NCI-H1105 (cell line): ENCODE results near the gene FGFR2.
"Not testable (repeated sequence)": the region's sequence is repeated elsewhere in the genome, so short reads cannot be mapped to it uniquely, and the experiment has no call there.

Experiments used
- DNase-seq: peaks from one replicate; lab custom pipeline; 2025; lab: John Stamatoyannopoulos, UW

Gene FGFR2

DNA sequence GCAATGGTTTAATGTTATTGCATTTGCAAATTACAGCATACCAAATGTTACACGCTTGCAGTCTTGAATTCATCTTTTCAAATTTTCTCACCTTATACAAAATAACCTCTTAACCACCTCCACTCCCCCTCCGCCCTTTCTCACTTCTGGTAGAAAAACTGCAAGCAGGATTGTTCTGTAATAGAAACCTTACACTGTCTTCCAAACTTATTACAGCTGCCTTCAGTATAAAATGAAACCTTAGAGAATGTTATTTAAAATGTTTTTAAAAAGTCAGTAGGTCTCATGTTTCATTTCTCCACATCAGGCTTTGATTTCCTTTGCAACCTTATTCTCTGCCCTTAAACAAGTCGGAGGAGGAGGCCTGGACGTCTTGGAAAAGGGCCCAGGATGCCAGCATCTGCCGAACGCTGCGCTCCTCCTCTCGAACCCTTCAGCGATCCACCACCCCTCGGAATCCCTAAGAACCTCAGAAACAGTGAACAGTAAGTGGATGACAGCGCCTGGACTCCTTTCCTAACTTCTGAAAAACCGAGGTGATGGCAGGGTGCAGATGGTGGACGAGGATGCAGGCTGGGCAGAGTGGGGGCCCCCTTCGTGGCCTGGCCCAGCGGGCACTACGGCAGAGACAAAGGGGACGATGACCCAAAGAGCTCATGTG, 74.0 kb downstream of the FGFR2 start:
- DNase-seq, result no peak

- DNase-seq, result no peak
Observed at GRCh38 chr10:121522831-121523230, 75.4 kb downstream of the FGFR2 start.

- no peak for DNase-seq
Observed at GRCh38 chr10:121521794-121522556, 76.3 kb downstream of the FGFR2 start.

DNA sequence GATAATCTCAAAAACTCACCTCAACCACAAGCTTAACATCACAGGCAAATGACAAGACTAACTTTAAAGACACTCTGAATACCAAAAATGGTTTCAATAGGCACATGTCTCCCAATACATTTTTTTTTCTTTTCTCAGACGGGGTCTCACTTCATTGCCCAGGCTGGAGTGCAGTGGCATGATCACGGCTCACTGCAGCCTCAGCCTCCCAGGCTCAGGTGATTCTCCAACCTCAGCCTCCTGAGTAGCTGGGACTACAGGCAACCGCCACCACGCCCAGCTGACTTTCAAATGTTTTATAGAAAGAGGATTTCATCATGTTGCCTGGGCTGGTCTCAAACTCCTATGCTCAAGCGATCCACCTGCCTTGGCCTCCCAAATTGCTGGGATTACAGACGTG, 77.7 kb downstream of the FGFR2 start:
- DNase-seq, result not testable (repeated sequence)

DNA sequence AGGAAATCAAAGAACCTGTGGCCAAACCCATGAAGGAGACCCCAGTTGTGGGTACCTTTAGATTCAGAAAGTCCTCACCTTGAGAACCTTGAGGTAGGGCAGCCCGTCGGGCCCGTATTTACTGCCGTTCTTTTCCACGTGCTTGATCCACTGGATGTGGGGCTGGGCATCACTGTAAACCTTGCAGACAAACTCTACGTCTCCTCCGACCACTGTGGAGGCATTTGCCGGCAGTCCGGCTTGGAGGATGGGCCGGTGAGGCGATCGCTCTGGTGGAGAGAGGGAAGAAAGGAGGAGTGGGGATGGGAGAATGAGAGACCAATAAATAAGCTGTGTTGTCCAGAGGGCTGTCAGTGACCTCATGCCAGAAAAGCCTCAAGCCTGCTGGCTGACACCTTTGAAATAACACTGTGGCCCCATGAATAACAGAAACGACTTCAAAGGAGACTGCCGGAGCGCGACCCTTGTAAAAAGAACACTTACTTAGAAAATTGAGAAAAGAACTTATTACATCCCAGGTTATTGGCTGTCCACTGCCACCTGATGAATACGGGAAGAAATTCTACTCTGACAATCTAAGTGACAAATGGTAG, 78.2 kb downstream of the FGFR2 start:
- no peak for DNase-seq

DNA sequence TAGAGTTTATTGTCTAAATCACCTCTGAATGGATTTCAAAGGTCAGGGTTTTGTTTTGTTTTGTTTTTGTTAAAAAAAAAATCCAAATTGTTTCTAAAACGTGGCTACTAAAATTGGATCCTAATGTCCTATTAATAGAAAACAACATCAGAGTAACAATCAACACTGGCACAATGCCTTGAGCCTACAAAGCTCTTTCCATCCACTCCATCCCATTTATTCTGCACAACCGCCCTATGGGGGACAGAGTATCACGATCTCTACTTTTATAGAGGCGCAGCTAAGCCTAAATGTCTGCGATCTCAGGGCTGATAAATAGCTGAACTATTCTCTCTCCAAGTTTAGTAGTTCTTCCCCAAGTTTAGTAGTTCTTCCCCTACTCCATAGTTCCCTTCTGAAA, 78.8 kb downstream of the FGFR2 start:
- no peak for DNase-seq

GRCh38 chr10:121518333-121518732, 79.9 kb downstream of the FGFR2 start:
- DNase-seq, result no peak

GRCh38 chr10:121516093-121516865, 82.0 kb downstream of the FGFR2 start:
- DNase-seq, result no peak

GRCh38 chr10:121514141-121514865, 83.9 kb downstream of the FGFR2 start:
- DNase-seq, result no peak

DNA sequence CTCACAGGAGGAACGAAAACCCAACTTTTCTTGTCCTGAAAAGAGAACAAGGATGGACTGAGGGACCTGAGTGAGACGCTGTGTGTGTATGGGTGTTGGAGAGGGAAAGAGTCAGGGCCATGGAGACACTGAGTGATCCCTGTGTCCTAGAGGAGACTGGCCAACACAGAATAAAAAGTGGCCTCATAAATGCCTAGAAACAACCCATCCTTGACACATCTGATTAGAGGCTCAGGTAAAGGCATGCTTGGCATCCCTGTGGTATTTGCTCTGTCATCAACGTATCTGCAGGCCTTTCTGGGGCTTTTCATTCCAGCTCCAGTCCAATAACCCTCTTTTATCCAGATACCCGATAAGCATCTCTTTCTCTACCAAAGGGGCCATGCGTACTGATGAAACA, 86.3 kb downstream of the FGFR2 start:
- DNase-seq, result no peak

DNA sequence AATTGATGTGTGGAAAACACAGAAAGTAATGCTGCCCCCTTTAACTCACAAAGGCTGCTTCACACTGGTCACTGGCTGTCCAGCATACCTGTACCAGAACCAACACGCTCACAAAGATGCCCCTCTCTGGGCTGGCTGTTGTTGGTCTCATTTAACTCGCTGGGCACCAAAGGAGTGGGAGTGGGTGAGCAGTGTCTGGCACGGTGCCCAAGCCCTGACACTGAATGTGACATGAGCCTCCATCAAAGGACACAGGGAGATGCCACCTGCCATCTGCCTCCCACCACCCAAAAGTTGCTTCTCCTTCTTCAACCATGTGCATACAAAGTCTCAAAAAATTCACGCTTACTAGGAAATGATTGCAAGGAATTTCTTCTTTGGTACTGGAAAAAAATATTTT, 86.8 kb downstream of the FGFR2 start:
- no peak for DNase-seq

GRCh38 chr10:121510201-121510771, 88.0 kb downstream of the FGFR2 start:
- no peak for DNase-seq

GRCh38 chr10:121509796-121510195, 88.4 kb downstream of the FGFR2 start:
- DNase-seq, result no peak

DNA sequence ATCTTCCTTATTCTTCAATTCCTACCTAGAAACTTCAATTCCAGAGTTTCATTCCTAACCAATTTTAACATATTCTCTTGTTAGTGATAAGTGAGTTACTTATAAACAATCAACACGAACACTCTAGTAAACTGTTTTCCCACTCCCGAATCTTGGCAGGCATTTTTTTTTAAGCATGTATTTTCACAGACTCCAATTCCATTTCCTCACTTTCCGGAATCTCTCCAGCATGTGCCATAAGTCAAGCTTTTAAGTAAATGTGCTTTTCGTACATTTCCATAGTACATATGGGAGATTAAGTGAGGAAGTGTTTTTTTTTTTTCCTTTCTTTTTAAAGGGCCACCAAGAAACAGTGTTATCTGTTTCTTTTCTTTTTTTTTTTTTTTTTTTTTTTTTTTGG, 89.1 kb downstream of the FGFR2 start:
- DNase-seq, result no peak

DNA sequence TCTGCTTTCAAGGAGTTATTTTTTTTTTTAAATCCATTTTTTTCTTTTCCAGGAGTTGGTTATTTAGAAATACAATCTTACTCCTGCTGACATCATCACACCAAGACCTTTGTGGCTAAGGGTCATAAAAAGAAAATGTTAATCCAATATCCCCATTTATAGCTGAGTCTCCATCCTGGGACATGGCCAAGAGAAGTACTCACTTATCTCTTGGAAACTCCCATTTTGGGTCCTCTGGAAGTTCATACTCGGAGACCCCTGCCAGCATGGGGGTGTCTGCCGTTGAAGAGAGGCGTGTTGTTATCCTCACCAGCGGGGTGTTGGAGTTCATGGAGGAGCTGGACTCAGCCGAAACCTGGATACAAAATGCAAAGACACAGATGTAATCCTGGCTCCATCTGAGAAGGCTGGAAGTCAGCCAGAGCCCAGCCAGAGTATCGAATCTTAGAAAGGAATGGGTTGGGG, 94.6 kb downstream of the FGFR2 start:
- DNase-seq, result no peak

DNA sequence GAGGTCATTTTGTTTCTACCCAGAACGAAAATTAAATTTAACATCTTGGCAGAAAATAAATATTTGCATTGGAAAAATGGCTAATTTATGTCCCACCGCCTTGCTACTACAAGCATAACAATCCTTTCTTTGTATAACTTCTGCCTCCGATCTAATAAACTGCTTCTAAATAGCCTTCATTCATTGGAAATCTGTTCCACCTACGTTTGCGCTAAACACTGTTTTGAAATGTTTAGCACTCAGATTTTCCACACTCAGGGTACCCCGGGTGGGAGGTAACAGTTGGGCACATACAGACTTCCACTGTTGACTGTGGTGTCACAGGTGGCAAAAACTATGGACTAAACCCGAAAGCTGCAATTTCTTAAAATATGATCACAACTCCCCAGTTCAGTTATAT, 96.4 kb downstream of the FGFR2 start:
- no peak for DNase-seq

- no peak for DNase-seq
Observed at GRCh38 chr10:121500701-121501332, 97.4 kb downstream of the FGFR2 start.

- DNase-seq, result peak; percentile 61
Observed at GRCh38 chr10:121497513-121498470, 100.5 kb downstream of the FGFR2 start.

DNA sequence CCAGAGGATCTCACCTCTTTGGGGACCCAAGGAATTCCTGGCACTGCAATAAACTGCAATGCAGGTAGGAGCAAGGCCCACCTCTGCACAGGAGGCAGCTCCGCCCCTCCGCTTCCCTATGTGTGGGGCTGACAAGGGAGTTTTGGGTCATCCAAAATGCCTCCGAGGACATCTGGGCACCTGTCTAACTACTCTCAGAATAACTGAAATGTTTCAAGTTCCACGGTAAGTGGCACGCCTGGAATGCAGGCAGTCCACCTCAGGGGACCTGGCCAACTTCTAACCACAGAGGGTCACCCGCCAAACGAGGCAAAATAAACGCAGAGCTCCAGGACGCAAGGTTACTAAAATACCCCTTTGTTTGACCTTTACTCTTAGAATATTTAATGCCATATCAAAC, 102.5 kb downstream of the FGFR2 start:
- DNase-seq, result no peak

DNA sequence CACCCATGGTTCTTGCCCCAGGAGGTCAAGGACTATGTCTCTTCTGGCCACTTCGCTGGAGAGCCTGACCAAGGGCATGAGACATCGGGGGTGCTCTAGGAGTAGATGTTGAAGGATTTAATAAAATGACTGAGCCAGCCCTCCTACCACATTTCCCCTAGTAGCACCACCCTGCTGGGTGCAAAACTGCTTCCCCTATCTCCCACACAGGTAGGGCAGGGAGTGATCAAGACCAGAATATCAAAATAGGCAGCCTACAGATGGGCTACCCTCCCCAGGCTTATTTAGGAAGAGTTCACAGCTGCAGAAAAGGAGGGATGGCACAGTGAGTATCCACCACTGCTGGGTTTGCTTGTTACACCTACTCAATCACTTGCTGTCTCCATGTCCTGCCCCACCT, 103.9 kb downstream of the FGFR2 start:
- DNase-seq, result no peak
